HG03520 (cell line): ENCODE data around the gene LRRC46.

Experiments
- ATAC-seq: cut with Tn5 transposase; IDR thresholded peaks from one replicate; pipeline ENCODE4 v1.9.1; 2021; ENCODE audit warnings: mild to moderate bottlenecking, moderate library complexity; ENCODE audit not compliant: unreplicated experiment

LRRC46 gene

DNA sequence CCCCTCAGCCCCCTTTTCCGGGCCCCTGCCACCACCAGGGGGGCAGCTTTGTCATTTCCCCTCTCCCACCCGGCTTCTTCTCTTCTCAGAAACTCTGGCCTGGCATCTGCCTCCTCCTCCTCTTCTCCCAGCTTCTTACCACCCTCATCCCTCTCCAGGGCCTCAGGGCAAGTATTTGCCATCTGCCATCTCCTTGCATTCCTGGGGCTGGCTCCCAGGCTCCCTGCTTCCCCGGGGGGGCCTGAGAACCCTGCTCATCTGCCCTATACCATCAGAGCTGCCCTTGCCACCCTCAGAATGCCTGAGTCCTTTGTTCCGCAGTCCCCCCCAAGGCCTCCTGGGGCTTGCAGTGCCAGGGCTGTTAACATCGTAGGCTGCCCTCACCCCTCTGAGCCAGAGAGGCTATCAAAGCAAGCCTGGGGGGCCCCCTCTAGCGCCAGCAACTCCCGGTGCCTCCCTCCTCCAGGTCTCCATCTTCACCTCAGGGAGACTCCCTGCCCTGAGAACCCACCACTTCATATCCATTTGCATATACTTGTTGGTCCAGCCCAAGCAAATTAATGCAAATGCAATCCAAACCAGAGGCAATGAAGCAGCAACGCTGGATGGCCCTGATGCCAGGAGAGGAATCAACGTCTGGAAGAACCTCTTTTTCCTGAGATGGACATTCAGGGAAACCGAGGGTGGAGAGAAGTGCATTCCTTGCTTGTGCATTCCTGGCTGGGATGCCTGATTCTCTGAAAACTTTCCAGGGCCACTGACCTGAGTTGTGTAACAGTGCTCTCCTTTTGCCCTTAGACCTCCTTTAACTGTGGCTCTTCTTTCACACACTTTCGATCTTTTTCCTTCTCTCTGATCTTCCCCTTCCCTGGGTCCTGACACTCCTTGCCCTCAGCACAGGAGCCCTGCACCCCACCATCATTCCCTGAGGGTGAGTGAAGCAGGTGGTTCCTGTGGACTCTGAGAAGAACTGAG lies 43.8 kb downstream of the LRRC46 start:
- ATAC-seq, result no peak

GRCh38 chr17:47877368-47878034 lies 46.0 kb downstream of the LRRC46 start:
- no peak for ATAC-seq

- no peak for ATAC-seq
These were observed 46.9 kb downstream of the LRRC46 start for GRCh38 chr17:47878203-47879027.

- no peak for ATAC-seq
These were observed 47.6 kb downstream of the LRRC46 start for GRCh38 chr17:47879028-47879585.

GRCh38 chr17:47879776-47880454 lies 48.4 kb downstream of the LRRC46 start:
- no peak for ATAC-seq

DNA sequence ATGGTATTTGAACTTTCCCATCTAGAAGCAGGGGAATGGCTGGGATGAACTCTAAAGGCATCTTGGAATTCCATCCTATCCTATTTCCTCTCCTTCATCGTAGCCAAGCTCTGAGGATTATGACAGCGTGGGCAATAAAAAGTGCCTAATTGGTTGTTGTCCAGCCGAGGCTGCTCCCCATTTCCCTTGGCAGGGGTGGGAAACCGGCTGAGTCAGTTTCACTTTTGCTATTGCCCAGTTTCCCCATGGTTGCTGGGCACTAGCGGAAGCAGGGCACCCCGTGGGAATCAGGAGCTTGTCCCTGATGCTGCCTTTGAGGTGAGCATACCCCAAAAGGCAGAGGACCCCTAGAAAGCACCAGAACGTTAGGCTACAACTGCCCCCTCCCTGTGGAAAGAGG lies 50.8 kb downstream of the LRRC46 start:
- no peak for ATAC-seq

DNA sequence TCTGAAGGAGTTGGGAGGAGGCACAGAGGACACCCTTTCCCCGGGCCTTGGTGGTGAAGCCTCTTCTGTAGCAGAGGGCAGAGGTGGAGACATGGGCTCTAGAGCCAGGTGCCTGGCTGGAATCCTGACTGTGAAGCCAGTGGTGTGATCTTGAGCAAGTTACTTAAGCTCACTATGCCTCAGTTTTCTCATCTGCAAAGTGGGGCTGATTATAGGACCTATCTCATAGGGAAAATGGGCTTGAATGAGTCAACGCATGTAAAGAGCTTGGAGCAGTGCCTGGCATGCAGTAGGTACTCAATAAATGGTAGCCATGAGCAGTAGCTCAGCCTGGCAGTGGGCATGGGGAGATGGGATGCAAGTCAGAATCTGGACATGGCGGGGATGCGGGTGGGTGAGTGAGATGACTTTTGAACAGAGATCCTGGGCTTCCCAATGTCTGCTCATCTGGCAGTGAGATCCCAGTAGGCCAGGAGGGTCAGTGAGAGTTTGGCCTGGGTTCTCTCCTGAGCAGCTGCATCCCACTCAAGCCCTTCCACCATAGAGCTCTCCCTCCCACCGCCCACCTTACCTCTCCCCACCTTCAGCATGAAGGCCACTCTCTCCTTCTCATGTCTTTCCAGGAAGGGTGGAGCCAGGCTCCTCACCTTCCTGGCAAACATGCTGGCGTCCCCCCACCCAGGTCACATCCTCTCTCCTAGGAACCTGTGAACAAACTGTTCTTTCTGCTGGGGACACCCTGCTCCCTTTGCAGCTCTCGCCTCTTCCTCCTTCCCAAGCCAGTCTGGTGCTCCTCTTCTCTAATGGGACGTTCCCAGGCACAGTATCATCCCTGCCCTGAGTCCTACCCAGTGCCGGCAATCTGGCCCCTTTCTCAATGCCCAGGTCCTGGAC lies 51.5 kb downstream of the LRRC46 start:
- no peak for ATAC-seq

GRCh38 chr17:47883589-47884426 lies 52.3 kb downstream of the LRRC46 start:
- ATAC-seq, result no peak

GRCh38 chr17:47884427-47884740 lies 52.9 kb downstream of the LRRC46 start:
- ATAC-seq, result no peak

GRCh38 chr17:47884905-47885730 lies 53.6 kb downstream of the LRRC46 start:
- no peak for ATAC-seq
